Endothelial cell (in vitro differentiated cells): ENCODE data around the gene NPY1R. TPM values are rescaled to one million over a fixed set of nuclear protein-coding genes. Genes with fewer than 3 reads are reported as not detected.
A peak's percentile ranks its signal among the peaks of the same experiment; 100 is the strongest.

ENCODE experiments used
- DNase-seq: peaks from one replicate; pipeline ENCODE4 v3.0.0; 2021; ENCODE audit warnings: low spot score
- H3K27ac Mint-ChIP-seq: one replicate; pipeline ENCODE4 v1.8.0; 2021; ENCODE audit warnings: mixed read lengths, inconsistent platforms; ENCODE audit not compliant: unreplicated experiment
- H3K27me3 Mint-ChIP-seq: one replicate; pipeline ENCODE4 v1.8.0; 2021; ENCODE audit warnings: mild to moderate bottlenecking, moderate library complexity, mixed read lengths, inconsistent platforms; ENCODE audit not compliant: unreplicated experiment
- H3K36me3 Mint-ChIP-seq: one replicate; pipeline ENCODE4 v1.8.0; 2021; ENCODE audit warnings: mild to moderate bottlenecking, low read depth, mixed read lengths, inconsistent platforms; ENCODE audit not compliant: unreplicated experiment
- H3K4me1 Mint-ChIP-seq: one replicate; pipeline ENCODE4 v1.8.0; 2021; ENCODE audit warnings: mild to moderate bottlenecking, mixed read lengths, inconsistent platforms; ENCODE audit not compliant: unreplicated experiment
- H3K4me3 Mint-ChIP-seq: one replicate; pipeline ENCODE4 v1.8.0; 2021; ENCODE audit warnings: mild to moderate bottlenecking, mixed read lengths, inconsistent platforms; ENCODE audit not compliant: unreplicated experiment
- H3K9me3 Mint-ChIP-seq: one replicate; pipeline ENCODE4 v1.8.0; 2021; ENCODE audit warnings: mixed read lengths, inconsistent platforms; ENCODE audit not compliant: unreplicated experiment
- total RNA-seq: library from RNA; stranded (reverse); fragmentation: NEBNext Ultra II Directional; extraction: Animal tissue kit (Norgen Biotek cat#: 25700); gene quantifications from one replicate; pipeline ENCODE4 v1.2.1, GENCODE V29; 2021; ENCODE audit not compliant: unreplicated experiment
- TF ChIP-seq, protein P1 (sequence below): fragments of 200-600 bp; sonication (generic); IDR thresholded peaks from one replicate; pipeline ENCODE4 v1.5.0; 2021; ENCODE audit warnings: antibody characterized with exemption; ENCODE audit not compliant: unreplicated experiment

Gene NPY1R
- total RNA-seq, 1 donor from 2014 or later = 2.6 TPM

DNA sequence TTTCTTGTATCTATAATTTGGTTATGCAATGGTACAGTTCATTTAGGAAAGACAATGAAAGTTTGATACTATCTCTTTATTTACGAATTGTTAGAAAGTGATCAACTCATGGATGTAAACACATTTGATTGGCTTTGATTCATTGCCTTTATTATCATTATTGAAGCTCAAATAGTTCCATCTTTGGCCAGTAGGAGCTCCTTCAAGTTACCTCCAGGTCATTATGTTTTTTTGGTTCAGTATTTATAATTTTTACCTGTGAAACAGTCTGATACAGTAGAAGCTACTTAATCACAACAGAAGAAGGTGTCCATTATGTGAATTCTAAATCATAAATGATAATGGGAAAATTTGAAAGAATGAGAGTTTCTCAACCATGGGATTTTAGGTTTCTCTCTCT, 23.7 kb upstream of the NPY1R start:
- TF ChIP-seq, protein P1, sequence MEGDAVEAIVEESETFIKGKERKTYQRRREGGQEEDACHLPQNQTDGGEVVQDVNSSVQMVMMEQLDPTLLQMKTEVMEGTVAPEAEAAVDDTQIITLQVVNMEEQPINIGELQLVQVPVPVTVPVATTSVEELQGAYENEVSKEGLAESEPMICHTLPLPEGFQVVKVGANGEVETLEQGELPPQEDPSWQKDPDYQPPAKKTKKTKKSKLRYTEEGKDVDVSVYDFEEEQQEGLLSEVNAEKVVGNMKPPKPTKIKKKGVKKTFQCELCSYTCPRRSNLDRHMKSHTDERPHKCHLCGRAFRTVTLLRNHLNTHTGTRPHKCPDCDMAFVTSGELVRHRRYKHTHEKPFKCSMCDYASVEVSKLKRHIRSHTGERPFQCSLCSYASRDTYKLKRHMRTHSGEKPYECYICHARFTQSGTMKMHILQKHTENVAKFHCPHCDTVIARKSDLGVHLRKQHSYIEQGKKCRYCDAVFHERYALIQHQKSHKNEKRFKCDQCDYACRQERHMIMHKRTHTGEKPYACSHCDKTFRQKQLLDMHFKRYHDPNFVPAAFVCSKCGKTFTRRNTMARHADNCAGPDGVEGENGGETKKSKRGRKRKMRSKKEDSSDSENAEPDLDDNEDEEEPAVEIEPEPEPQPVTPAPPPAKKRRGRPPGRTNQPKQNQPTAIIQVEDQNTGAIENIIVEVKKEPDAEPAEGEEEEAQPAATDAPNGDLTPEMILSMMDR = peak; percentile 42
- Mint-ChIP-seq H3K9me3 (no peaks in the 10 kb centered on the region), H3K27me3 (no peaks in the 10 kb centered on the region), H3K4me3 (no peak overlapping the region), H3K4me1 (no peaks in the 10 kb centered on the region), H3K27ac (no peak overlapping the region), H3K36me3 (no peaks in the 10 kb centered on the region)
- DNase-seq = no peak

- H3K27ac Mint-ChIP-seq = no peak overlapping the region
- TF ChIP-seq, protein P1 = no peak
- no peak overlapping the region for H3K4me3 Mint-ChIP-seq
- H3K36me3 Mint-ChIP-seq = no peaks in the 10 kb centered on the region
- H3K4me1 Mint-ChIP-seq = no peaks in the 10 kb centered on the region
- no peaks in the 10 kb centered on the region for H3K27me3 Mint-ChIP-seq
- DNase-seq = no peak
- no peaks in the 10 kb centered on the region for H3K9me3 Mint-ChIP-seq
These were observed 20.7 kb upstream of the NPY1R start for GRCh38 chr4:163353054-163353453.

DNA sequence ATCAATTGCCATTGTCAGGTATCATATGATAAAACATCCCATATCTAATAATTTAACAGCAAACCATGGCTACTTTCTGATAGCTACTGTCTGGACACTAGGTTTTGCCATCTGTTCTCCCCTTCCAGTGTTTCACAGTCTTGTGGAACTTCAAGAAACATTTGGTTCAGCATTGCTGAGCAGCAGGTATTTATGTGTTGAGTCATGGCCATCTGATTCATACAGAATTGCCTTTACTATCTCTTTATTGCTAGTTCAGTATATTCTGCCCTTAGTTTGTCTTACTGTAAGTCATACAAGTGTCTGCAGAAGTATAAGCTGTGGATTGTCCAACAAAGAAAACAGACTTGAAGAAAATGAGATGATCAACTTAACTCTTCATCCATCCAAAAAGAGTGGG, 18.3 kb upstream of the NPY1R start:
- no peak for DNase-seq
- Mint-ChIP-seq H3K27ac (no peak overlapping the region), H3K9me3 (no peaks in the 10 kb centered on the region), H3K36me3 (no peaks in the 10 kb centered on the region), H3K4me1 (no peaks in the 10 kb centered on the region), H3K27me3 (no peaks in the 10 kb centered on the region), H3K4me3 (no peak overlapping the region)
- TF ChIP-seq, protein P1 = no peak

GRCh38 chr4:163344147-163345125, 12.0 kb upstream of the NPY1R start:
- peak overlapping the region; percentile 88 for H3K4me3 Mint-ChIP-seq
- TF ChIP-seq, protein P1 = no peak
- peaks cover 4% of the 10 kb centered on the region for H3K4me1 Mint-ChIP-seq
- H3K36me3 Mint-ChIP-seq = no peaks in the 10 kb centered on the region
- H3K27ac Mint-ChIP-seq = no peak overlapping the region
- H3K9me3 Mint-ChIP-seq = no peaks in the 10 kb centered on the region
- H3K27me3 Mint-ChIP-seq = peaks cover 6% of the 10 kb centered on the region
- peak; percentile 45 for DNase-seq

DNA sequence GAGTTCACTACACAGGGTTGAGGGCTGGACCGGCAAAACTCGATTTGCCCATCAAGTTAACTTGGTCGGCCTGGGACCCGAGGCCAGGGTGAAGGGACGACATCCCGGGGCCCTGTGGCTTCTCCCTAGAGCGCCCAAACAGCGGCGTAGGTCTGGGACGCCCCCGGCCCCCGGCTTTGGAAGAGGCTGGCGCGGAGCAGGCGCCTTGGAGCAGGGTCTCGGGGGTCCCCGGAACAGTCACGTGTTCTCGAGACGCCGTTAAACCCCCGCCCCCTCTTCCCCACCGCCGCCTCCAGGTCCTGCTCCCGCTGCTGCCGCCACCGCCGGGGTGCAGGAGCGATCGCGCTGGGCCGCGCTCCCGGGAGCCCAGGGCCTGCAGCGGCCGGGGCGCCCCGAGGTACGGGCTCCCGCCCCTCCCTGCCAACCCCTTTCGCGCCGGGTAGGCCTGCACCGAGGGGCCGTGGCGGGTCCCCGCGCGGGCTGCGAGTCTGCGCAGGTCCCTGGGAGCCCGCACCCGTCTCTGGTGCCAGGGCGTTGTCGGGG, 11.3 kb upstream of the NPY1R start, which contains the start of gene NPY5R:
TSS of gene NPY5R (plus strand) at position 289 of the 543 bp plus-strand sequence. CDS start 6,382 bp downstream, outside the sequence.
- Mint-ChIP-seq H3K27ac (no peak within 1 kb of the TSS), H3K4me3 (peak within 1 kb of the TSS; percentile 88)

More for the DNA sequence above, 11.3 kb upstream of the NPY1R start, which contains the start of gene NPY5R:
- Mint-ChIP-seq H3K36me3 (no peaks in the 10 kb centered on the region), H3K9me3 (no peaks in the 10 kb centered on the region), H3K4me1 (peaks cover 4% of the 10 kb centered on the region), H3K27me3 (peaks cover 8% of the 10 kb centered on the region)
- DNase-seq = peak; percentile 24
- TF ChIP-seq, protein P1 = no peak
